GM15510 (cell line): ENCODE results near the gene STAG1.

Experiments
- POLR2A ChIP-seq: IDR thresholded peaks from 3 replicates; pipeline ENCODE4 v1.6.1; 2011; ENCODE audit warnings: borderline replicate concordance; ENCODE audit not compliant: insufficient read length; ENCODE audit errors: extremely low read depth

The STAG1 gene

DNA sequence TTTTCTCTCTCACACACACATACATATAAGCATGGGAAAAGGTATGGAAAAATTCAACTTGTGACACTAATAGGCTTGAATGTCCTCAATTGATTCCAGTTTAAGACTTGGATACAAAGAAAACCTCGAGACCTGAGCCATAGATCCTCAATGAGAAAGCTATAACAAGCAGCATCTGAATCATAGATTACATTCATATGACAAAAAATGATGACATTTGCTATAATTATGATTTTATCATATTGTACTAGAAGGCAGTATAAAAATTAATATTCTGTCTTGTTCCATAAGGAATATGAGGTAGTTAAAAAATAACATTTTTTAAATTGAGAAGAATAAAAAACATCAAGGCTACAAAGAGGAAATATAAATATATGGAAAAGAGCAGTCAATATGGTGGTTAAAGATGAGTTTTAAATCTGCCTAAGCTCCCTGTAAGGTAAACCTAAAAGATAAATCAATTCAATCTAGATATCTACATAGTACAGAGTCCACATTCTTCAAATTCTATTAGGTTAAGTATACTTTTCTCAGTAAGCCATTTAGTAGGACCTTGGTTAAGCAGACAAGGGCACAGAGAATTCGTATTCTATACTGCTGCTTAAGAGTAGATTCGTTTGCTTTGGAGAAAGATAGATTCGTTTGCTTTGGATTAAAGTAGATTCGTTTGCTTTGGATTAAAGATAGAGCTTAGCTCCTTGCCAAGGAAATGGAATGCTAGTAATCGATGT lies 175.7 kb downstream of the STAG1 start:
- TF ChIP-seq POLR2A: no peak

DNA sequence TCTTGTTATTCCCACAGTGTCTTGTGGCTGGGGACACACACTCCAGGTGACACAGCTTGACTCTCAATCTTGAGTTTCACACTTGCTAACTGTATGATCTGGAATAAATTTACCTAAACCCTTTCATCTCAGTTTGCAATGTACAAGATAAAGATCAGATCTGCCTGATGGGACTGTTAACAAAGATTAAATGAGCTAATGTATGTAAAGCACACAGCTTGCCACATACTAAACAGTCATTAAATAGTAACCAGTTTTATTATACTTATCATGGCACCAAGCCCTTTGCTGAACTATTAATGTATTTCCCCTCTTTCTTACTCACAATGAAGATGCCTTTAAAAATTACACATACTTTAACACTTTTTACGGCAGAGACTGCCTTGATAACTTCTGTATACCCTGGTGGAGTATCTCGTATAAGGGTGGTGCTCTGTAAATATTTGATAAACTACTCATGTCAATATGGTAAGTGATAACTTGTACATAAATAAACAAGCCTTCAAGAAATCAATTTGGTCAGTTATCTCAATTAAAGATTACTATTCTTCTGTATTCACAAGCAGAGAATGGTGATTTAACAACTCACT lies 184.5 kb downstream of the STAG1 start:
- TF ChIP-seq POLR2A: no peak

- TF ChIP-seq POLR2A: no peak
Observed at GRCh38 chr3:136562026-136562425, 190.2 kb downstream of the STAG1 start.

GRCh38 chr3:136559896-136560295 lies 192.3 kb downstream of the STAG1 start:
- TF ChIP-seq POLR2A: no peak

- no peak for TF ChIP-seq POLR2A
Observed at GRCh38 chr3:136547293-136547692, 204.9 kb downstream of the STAG1 start.

DNA sequence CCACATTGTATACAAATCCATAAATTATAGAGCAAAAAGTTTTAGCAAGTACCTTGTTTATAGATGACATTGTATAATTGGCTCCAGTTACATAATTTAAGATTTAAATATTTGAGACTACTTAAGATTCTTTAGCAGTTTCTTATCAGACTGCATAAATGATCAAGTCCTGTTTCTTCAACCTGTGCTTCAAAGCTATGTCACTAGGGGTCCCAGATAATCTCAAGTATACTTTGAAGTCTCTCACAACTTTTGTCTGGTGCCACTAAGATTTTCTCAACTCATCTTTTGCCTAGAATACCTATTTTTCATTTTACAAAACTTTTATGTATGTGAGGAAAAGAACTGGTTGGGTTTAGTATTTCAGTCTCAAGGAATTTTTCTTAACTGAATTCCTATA lies 205.5 kb downstream of the STAG1 start:
- TF ChIP-seq POLR2A: no peak

GRCh38 chr3:136545664-136546268 lies 206.4 kb downstream of the STAG1 start:
- TF ChIP-seq POLR2A: no peak

- TF ChIP-seq POLR2A: no peak
Observed at GRCh38 chr3:136544532-136544931, 207.6 kb downstream of the STAG1 start.

GRCh38 chr3:136543385-136543784 lies 208.8 kb downstream of the STAG1 start:
- TF ChIP-seq POLR2A: no peak

DNA sequence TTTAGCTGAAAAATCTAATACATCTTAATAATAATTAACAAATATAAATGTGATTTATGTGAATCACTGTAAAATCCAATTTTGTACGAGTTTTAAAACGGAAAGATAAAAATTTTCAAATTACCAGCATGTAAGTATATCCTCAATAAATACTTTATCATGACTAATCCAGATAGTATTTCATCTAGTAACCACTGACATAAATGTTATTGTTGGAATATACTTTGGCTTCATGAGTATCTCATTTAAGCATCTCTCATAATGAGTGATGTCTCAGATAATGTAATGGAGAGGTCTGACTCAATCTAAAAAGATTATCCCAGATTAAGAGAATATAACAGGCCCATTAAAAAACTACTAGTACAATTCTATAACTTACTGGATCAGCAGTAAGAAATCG lies 216.3 kb downstream of the STAG1 start:
- no peak for TF ChIP-seq POLR2A

- TF ChIP-seq POLR2A: no peak
Observed at GRCh38 chr3:136532766-136533165, 219.4 kb downstream of the STAG1 start.

DNA sequence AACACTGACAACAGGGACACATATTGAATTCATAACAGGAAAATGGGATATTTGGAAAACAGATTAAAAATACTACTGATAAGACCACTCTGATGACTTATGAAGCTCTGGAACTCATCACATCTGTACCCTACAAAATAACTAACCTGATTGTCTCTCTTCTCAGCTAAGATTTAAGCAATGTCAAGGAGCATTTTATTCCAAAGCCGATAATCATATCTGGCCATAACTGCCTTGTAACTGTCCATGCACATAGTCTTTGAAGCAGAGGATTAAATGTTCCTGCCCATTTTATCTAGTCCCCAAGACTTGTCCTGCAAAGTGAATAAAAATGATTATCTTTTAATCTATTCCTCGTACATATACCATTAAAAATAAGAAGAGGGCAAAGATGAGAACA lies 234.1 kb downstream of the STAG1 start:
- no peak for TF ChIP-seq POLR2A

- no peak for TF ChIP-seq POLR2A
Observed at GRCh38 chr3:136516656-136517055, 235.5 kb downstream of the STAG1 start.

DNA sequence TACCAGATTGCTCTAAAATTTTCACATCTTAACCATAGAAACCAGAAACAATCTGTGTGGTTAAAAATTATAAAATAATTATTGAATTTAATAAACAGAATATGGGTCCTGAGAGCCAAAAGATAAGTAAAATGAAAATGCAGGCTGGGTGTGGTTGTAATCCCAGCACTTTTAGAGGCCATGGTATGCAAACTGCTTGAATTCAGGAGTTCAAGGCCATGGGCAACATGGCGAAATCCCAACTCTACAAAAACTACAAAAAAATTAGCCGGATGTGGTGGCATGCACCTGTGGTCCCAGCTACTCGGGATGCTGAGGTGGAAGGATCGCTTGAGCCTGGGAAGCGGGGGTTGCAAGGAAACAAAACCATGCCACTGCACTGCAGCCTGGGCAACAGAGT lies 236.1 kb downstream of the STAG1 start:
- no peak for TF ChIP-seq POLR2A

- no peak for TF ChIP-seq POLR2A
Observed at GRCh38 chr3:136513367-136513766, 238.8 kb downstream of the STAG1 start.

DNA sequence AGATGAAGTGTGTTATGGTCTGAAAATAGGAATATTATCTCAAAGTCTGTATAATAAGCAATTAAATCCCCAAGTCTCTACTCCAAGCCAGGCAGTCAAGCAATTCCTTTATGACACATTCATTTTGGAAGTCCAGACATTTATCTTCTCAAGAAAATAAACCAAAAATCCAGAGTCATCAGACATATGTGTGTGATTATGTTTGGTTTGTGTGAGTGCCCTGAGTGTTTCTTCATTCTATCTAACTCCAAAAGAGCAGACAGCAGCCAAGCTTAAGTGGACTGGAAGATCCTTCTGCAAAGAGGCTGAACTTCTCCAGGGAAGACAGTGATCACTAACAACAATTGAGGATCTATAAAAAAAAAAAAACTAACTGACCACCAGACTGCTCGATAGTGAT lies 239.8 kb downstream of the STAG1 start:
- TF ChIP-seq POLR2A: no peak

DNA sequence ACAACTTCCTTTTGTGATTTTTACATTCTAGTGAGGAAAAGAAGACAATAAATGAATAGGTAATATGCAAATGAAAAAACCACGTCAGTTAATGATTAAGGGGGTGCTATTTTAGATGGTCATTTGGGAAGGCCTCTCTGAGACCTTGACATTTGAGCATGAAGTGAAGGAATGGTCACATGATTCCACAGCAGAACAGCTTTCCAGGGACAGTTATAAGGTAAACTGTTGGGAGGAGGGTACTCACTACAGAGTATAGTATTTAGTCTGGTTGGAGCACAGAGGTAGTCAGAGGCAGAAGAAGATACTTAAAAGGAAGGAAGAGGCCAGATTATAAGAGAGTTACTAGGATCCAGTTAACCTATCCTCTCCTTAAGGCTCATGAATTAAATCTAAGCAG lies 246.5 kb downstream of the STAG1 start:
- no peak for TF ChIP-seq POLR2A

DNA sequence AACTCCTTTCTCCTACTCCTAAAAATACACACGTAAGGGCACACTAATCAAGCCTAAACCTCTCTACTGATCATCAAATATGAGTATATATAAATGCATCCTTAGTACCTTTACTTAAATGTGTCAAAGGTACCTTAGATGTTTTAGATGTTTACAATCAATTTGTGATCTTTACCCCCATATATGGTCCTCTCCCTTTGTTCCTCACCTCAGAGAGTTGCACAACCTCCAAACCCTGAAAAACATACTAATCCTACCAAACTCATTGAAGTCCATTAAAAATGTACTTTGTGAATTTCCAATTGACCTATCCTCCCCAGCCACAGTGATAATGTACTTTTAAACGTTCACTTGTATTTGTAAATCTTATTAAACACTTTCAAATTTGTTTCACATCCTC lies 249.1 kb downstream of the STAG1 start:
- no peak for TF ChIP-seq POLR2A
